NCI-H774 (cell line): ENCODE measurements around the gene NTF3.

Experiments
- DNase-seq: peaks from one replicate; lab custom pipeline; 2025; lab: John Stamatoyannopoulos, UW

The NTF3 gene

DNA sequence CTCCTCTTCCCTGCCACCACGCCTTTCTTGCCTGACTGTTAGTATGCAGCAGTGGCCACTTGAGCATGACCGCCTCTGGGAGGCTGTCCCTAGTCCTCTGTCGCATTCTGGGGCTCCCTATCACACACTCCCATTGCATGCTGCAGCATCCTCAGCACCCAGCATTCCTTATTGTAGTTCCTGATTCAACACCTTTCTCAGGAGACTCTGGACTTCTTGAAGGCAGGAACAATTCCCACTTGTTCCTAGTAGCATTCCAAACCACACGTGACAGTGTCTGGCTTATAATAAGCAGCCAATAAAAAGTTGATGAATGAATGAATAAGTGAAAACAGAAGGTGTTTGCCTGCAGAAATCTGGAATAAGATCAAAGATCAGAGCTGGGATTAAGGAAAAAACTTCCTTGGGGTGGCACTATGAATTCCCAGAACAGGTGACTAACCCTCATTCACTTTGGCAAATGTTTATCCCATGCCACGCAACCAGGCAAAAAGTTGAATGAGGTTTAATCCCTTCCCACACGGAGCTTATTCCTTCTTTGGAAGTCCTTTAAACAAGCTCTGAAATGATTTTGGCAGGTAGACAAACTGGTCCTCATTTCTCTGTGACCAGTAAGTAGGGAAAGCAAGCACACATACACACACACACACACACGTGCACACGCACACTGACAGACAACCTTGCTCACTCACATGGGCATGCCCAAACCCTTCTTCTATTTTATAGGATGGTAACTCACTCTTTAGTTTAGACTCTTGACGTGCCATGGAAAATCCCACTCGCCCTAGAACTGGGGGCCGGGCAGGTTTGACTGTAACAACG, 26.5 kb downstream of the NTF3 start:
- DNase-seq: no peak

DNA sequence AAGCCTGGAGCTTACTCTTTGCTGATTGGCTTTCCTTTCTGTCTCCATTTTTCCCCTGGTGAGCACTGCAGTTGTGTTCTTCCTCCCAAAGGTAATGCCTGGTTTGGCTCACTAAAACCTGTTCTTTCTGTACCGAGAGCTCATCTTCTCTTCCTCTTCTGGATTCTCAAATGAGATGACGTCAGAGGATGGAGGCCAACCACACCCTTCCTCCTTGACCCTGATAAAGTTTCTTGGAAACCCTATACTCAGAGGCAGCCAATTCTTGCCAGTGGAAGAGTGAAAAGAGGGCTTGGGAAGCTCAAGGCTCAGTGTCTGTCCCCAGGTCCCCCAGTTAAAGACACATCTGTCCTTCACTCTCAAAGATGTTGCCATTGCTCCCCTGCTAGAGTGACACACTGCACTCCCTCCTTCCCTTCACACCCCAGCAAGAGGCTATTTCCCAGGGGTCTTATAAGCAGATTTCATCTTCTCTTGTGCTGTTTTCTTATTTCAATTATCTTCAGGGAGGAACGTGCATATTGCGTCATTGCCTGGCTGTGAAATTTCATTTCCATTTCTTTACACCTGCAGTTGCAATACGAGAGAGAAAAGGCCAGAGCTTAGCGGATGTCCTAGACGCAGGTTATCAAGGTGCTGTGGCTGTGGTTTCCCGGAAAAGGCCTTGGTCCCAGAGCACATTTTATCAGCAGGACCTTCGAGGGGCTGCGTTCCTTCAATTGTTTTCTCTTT, 27.3 kb downstream of the NTF3 start:
- no peak for DNase-seq

DNA sequence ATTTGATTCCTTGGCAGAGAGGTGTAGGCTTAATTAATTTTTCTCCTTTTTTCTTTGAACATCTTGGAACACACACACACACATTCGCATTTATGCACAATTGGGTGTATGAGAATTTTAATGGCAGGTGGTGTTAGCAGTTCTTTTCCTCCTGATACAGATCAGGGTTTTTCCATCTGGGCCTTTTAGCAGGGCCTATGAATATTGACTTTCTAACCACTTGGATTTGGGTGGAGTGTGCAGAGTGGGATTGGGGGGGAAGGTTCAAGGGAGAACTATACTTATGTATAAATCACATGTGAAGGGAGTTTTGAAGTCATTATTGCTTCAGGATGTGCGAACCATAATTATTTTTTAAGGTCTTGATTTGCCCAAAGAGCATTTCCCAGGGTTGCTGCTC, 28.9 kb downstream of the NTF3 start:
- no peak for DNase-seq

DNA sequence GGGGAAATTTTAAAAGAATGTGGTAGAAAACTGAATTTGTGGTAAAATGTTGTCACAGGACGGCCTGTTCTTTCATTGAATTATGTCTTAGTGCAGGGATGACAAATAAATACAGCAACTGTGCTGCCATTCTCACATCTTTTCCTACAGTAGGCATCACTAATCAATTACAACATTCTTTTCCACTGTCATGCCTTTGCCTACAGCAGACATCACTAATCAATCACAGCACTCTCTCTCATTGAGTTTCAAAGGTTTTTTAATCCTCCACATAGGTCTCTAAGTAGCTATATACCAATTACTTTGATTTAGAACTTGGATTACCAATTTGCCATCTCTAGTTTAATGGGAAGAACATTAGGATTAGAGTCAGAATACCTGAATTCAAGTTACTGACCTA, 30.1 kb downstream of the NTF3 start:
- DNase-seq: no peak

DNA sequence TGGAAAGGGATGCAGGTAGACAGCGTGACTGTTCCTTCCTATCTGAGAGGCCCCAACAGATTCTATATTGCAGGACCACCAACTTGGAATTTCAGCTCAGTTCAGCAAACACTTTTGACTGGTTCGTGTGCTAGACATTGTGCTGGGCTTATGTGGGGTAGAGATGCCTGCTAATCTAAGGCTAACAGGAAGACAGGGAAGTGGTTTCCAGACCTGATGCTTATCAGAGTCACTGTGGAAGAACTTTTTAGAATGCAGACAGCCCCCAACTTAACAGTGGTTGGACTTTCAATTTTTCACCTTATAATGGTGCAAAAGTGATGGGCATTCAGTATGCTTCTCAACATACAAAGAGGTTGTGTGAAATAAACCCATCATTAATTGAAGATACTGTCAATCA, 32.2 kb downstream of the NTF3 start:
- no peak for DNase-seq

DNA sequence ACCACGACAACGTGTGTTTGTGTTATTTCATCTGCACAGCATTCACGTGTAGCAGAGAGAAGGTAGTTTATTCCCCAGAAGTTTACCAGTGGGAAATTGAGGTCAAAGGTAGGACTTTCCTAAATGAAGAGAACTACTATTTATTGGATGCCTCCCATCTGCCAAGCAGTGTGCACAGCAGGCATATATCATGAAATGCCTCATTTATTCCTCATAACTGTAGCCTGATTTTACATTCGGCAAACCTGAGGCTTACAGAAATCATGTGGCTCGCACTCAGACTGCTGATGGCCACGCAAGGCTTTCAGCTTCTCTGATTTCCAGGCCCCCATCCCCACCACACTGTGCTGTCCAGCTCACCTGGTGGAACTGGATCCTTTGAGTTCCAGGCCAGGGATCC, 33.5 kb downstream of the NTF3 start:
- no peak for DNase-seq

DNA sequence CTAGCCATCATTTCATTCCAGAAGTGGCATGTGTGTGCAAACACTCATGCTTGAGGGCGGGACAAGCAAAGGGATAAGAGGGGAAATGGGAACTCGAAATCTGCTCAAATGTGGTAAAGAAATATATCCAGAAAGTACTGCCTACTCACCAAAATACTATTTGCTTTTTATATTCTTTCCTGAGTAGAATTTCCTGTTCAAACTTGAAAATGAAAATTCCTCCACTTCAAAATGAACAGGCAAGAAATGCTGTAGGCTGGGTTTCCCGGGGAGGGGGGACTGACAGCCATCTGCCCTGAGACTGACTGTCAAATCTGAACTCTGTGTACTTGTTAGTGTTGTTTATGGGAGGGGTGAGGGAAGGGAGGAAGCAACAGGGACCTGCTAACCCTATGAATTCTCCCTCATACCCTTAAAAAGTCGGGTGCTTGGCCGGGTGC, 34.6 kb downstream of the NTF3 start:
- no peak for DNase-seq

DNA sequence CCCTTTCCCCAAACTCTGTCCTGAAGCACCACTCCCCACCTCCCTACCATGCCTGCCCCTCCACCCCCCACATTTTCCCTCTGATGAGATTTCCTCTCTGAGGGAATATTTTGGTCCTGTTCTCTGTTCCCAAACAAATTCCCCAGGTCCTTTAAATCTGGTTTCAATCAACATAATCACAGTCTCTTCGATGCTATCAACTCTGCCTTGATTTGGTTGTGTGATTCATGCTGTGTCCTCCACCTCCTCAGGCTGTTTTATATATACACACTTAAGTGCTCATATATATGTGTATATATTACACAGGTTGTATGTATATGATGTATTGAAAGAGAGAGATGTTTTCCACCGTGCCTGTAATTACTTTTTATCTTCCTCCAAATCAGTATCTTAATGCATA, 36.0 kb downstream of the NTF3 start:
- DNase-seq: no peak

DNA sequence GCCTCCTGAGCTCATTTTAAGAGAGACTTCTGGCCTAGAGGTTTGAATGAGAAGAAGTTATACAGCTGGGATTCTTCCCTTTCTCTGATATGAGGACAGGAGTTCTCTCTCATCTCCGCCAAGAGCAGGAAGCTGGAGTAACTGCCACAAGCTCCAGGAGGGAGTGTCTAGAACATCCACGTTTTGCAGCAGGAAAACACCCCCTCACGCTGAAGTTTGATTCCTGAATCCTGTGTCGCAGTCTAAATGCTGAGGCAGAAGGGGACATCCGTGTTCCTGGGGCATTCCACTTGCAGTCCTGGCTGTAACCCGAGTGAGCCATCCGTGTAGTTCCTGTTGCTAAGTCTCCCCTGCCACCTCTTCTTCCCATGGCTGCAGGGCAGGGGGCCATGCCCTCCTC, 38.3 kb downstream of the NTF3 start:
- DNase-seq: no peak

DNA sequence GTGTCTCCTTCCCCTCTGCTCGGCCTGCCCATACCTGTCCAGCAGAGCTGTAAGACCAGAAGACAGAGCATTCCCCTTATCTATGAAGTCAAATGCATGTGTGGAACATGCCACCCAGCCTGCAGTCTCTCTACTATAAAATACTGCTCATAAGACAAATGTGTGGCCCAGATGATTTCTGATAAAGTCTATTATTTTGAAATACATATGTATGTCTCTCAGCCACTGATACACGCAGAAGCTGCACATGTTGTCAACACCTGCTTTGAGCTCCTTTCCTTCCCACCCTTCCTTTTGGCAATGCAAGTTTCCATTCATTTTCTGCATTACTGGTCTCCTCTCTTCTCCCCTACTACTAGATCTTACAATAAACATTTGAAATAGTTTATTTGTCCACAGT, 38.8 kb downstream of the NTF3 start:
- DNase-seq: no peak

DNA sequence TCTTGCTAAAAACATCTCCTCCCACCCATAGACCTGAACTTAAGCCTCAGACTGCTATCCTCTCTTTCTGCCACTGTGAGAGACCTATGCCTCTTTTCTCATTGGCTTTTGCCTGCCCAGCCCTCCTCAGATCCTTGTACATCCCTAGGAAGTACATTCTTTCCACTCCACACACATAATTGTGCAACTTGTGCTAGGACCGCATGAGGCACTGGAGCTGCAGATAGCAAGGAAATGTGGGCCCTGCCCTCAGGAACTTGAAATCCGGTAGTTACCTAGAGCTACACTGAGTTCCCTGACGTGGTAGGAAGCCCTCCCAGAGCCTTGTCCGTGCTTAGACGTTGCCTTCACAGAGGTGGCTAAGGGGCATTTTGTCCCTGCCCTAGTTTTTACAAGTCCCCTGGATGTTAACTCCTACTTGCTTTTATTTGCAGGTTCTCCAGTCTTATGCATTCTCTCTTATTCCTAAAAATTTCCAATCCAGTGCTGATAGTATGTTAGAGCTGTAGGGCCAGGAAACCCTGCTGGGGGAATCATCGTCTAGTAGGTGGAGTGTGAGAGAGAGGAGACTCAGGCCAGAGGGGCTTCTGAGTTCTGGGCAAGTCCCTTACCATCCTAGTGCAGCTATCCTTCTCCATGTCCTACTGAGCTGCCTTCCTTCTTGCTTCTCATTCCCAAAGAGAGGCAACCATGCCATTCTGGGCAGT, 41.3 kb downstream of the NTF3 start:
- no peak for DNase-seq

DNA sequence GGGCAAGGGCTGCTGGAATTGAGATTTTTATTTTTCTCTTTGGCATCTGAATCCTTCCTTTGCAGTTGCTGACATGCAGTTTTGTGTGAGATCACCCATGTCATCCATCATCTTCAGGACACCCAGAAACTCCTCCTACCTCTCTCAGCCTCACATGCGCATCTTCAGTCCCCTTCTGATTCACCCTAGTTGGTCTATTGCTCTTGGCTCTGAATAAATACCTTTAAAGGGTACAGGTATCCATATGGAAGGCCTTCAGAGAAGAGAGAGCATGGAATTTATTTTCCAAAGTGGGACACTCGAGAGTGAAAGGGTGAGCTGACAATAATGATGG, 41.8 kb downstream of the NTF3 start:
- DNase-seq: no peak

DNA sequence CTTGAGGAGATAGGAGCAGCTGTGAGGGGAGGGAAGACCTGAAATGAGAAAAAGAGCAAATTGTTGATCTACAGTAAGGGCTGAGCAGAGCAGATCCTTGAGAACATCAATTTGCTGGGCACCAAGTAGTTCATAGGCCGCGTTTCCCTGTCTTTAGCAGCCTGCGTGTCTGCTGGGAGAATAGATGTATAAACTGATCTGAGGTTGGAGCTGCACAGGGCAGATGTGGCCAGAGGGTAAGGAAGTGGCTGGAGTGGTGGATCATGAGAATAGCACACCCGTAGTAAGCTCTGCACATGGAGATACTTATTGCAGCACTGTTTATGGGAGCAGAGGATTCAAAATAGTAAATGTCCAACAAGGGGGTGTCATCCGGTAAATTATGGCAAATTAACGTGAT, 44.4 kb downstream of the NTF3 start:
- DNase-seq: no peak

DNA sequence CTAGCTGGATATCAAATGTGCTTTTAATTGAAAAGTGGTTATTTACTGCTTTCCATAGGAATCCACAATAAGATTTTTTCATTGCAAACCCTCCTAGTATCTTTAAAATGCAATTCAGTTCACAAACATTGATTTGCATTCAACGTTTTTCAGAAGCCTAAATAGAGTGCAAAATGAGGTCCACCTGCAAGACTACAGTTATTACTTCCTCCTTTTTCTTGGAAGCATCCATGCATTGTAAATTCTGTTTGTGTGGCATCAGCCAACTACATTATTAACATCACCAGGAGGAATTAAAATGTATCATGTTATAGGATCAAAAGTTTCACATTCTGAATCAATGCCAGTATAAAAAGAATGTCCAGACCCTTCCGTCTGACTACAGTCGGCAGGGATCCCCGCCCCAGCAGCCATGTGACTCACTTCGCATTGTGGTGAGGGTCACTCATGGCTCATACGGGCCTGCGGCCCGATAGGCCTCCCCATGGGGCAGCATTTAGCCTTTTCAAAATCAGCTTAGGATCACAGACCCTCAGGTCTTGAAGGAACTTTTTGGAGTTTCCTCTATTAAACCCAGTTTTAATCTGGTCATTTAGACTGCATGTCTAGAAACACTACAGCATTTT, 46.3 kb downstream of the NTF3 start:
- DNase-seq: no peak

DNA sequence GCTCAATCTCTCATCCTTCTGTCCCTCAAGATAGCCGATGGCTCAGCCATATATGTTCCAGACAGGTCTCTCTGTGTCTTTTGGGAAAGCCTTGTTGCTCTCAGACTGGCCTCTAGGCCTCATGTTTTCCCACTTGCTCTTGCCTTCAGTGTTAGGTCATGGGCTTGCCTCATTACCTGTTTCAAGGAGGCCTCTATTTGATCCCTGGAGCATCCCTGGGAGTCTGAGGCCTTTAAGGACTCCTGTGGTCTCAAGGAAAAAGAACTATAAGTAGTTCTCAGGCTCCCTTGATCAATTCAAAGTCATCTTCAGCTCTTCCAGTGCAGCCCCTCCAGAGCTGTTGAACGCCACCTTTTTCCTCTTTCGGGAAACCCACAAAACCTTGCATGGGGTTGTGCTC, 47.9 kb downstream of the NTF3 start:
- DNase-seq: no peak

DNA sequence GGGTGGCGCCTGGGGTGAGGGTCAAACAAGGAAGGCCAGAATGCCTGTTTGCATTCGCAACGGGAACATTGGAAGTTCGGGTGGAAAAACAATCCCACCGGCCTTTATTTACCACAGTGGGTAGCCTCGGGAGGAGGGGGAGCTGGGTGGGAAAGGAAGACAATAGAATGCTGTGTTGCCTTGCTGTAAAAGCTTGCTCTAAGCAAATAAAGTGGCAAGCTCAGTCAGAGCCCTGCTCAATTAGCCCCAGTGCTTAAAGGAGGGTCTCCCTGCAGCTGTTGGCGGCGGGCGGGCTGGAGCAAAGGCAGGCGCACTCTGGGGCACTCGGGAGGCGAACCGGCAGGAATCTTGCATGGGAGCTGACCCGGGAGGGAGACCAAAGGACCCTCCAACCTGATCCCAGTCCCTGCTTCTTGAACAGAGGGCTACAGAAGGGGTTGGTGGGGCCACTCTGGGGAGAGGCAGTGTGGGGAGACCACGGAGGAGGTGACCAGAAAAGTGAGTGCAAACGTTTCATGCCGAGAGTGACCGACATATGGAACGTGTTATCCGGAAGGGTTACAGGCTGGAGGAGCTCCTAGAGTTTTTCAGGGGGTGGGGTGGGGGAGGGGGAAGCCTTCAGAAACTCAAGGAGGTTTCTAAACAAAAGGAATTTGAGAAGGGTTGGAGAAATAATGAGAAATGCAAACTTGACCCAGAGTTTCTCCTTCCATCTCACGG, 48.5 kb downstream of the NTF3 start:
- no peak for DNase-seq

DNA sequence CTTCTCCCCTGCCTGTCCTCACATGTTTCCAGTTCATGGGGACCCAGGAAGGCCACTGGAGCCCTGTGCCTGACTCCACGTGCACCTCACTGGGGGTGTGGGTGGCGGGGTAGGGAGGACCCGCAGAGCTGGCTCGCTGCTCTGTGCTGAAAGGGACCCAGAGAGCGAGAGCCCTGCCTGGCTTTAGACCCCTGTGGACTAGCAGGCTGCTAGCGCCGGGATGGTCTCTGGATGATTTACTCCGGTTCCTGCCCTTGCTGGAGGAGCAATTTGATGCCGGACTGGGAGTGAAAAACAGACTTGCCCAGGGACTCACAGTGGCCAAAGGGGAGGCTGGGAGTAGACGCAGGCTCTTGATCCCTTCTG, 49.0 kb downstream of the NTF3 start:
- no peak for DNase-seq

DNA sequence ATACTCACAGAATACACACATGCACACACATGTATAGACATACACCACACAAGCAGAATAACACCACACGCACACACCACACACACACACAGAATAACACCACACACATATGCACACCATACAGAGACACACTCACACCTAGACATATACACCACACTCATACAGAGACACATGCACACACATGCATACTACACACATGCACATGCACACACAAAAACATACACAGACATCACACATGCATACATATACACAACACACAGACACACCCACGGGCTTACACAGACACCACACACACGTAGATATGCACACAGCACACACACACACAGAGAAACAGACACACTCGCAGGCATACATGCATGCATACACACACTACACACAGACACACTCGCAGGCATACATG, 49.7 kb downstream of the NTF3 start:
- no peak for DNase-seq

DNA sequence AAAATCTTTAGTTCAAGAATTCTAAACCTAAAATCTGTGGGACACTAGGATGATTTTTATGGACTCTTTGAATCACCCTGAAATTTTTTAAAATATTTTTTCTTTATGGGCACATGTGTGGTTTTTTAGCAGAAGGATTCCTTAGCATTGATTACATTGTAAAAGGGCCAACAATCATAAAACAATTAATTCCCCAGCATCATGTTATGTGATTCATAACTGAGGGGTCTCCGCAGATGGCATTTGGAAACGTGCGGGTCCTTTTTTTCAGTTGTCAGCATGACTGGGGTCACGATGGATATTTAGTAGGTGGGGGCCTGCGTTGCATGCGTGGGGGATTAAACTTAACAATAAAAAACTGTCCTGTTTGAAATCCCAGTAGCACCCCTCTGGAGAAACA, 52.5 kb downstream of the NTF3 start:
- no peak for DNase-seq

DNA sequence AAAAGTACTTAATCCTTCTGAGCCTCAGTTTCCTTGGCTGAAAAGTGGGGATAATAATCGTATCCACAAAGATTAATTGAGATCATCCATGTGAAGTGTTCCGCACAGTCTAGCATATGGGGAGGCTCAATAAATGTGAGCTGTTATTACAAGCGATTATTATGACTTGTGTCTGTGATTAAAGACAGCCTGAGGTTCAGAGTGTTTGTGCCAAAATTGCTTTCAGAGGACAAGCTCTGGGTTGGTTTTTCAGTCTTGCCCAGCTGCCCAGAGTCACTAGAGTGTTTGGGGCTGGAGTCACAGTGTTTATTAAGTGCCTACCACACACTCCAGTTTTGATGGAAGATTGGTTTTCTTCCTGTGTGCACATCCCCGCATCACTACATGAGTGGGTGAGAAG, 53.5 kb downstream of the NTF3 start:
- DNase-seq: no peak

DNA sequence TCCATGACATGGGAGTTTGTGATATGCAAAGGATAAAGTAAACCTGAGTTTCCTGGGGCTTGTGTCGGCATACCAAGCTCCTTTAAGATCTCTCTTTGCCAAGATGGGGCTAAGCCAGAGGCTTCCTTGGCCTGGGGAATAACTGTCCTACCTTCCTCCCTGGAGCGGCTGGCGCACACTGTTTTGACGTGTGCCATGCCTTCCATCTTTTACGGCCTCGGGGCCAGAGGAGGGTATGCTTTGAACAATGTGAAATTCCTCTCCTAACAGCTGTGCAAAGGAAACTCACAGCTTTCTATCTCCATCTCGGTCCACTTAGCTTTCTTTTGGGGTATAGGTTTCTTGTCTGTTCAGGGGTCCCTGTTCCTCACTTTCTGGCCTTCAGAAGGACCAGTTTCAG, 55.2 kb downstream of the NTF3 start:
- DNase-seq: no peak

DNA sequence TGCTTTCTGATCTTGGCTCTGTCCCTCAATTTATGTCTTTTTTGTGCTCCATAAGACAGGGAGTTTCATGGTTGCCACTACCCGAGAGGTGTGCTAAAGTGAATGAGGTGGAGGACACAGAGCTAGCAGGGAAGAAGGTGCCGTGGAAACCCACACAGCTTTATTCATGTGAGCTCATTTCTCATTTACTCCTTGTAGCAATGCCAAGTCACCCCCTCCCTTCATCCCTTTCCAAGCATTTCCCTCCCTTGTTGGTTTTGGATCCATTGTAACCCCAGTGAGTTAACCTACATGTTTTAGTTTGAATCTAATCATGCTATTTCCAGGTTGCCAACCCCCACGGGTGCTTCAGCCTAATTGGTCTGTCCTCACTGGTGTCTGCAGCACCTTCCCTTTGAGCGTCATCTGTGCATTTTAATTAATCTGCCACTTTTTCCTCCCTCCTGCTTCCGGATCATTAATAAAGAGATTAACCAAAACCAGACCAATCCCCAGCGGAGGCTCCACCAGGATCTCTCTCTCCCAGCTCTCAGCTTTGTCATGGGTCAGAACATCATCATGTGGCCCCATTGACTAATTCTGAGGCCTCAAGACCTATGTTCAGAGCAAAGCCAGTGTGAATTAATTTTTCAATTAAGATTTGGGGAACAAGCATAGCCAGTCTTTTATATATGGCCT, 56.2 kb downstream of the NTF3 start:
- no peak for DNase-seq
